K562 (cell line): ENCODE measurements around the gene GAPVD1. TPM values are rescaled to one million over a fixed set of nuclear protein-coding genes. Genes with fewer than 3 reads are reported as not detected.

Source experiments
- ARID3B ChIP-seq: fragments of 250-450 bp; sonication (Bioruptor Pico); IDR thresholded peaks from 2 replicates; pipeline ENCODE4 v1.4.0; 2020; ENCODE audit warnings: borderline replicate concordance
- CREB3L1 ChIP-seq: fragments of 450-650 bp; IDR thresholded peaks from 2 replicates; pipeline ENCODE4 v1.6.1; 2014; ENCODE audit warnings: low read depth, mild to moderate bottlenecking, moderate library complexity, borderline replicate concordance
- GABPB1 ChIP-seq: sonication (generic); formaldehyde crosslinking; IDR thresholded peaks from 2 replicates; pipeline ENCODE4 v1.8.0; 2022; ENCODE audit warnings: mild to moderate bottlenecking, missing genetic modification reagents
- HCFC1 ChIP-seq: IDR thresholded peaks from 2 replicates; pipeline ENCODE4 v1.6.1; 2012; ENCODE audit warnings: low read depth, low read length, improper control_type of control experiment
- HDAC8 ChIP-seq: fragments of 450-650 bp; IDR thresholded peaks from 2 replicates; pipeline ENCODE4 v1.6.1; 2016; ENCODE audit warnings: mild to moderate bottlenecking, missing genetic modification characterization, moderate library complexity, missing compliant biosample characterization
- KLF13 ChIP-seq: fragments of 450-650 bp; IDR thresholded peaks from 2 replicates; pipeline ENCODE4 v1.6.1; 2016; ENCODE audit warnings: missing genetic modification characterization, low read depth, mild to moderate bottlenecking, missing compliant biosample characterization, moderate library complexity, borderline replicate concordance
- MEIS2 ChIP-seq: fragments of 450-650 bp; IDR thresholded peaks from 2 replicates; pipeline ENCODE4 v1.6.1; 2014; ENCODE audit warnings: mild to moderate bottlenecking; ENCODE audit not compliant: partially characterized antibody
- MNT ChIP-seq, 2 experiments: fragments of 450-650 bp; conservative IDR thresholded peaks; 2 replicates each; pipeline ENCODE4 v1.6.1; 2017; ENCODE audit warnings: mild to moderate bottlenecking in 2 of 2, moderate library complexity in 2 of 2
- NKRF ChIP-seq: fragments of 450-650 bp; IDR thresholded peaks from 2 replicates; pipeline ENCODE4 v1.6.1; 2016; ENCODE audit warnings: borderline replicate concordance
- NONO ChIP-seq, 2 experiments: fragments of 200-400 bp in 1 of 2; fragments of 450-650 bp in 1 of 2; formaldehyde crosslinking in 1 of 2; IDR thresholded peaks; 2 replicates each; pipeline ENCODE4 v1.6.1; 2017; ENCODE audit warnings: low read depth in 2 of 2, mild to moderate bottlenecking in 2 of 2, moderate library complexity in 2 of 2, low read length in 1 of 2
- NR2F6 ChIP-seq: fragments of 450-650 bp; formaldehyde crosslinking; IDR thresholded peaks from 2 replicates; pipeline ENCODE4 v1.4.0; 2020; ENCODE audit warnings: mild to moderate bottlenecking
- NRF1 ChIP-seq, 2 experiments: fragments of 450-650 bp; IDR thresholded peaks in 1 of 2; conservative IDR thresholded peaks in 1 of 2; 2 replicates each; pipeline ENCODE4 v1.6.1; 2014; ENCODE audit warnings: mild to moderate bottlenecking in 2 of 2
- PHF8 ChIP-seq: fragments of 200-600 bp; sonication (generic); IDR thresholded peaks from 2 replicates; pipeline ENCODE4 v1.6.1; 2012; ENCODE audit warnings: mixed run types, mild to moderate bottlenecking, inconsistent platforms, low read length, moderate library complexity, borderline replicate concordance
- POLR2A ChIP-seq: fragments of 450-650 bp; conservative IDR thresholded peaks from 2 replicates; pipeline ENCODE4 v1.6.1; 2016
- POLR2G ChIP-seq: fragments of 200-400 bp; formaldehyde crosslinking; IDR thresholded peaks from 2 replicates; pipeline ENCODE4 v1.6.1; 2017; ENCODE audit warnings: low read depth, mild to moderate bottlenecking, antibody characterized with exemption, low read length, moderate library complexity
- RBFOX2 ChIP-seq: fragments of 200-400 bp; formaldehyde crosslinking; IDR thresholded peaks from 2 replicates; pipeline ENCODE4 v1.6.1; 2017; ENCODE audit warnings: low read depth, mild to moderate bottlenecking, low read length, moderate library complexity
- ZKSCAN1 ChIP-seq: fragments of 150-350 bp; IDR thresholded peaks from 2 replicates; pipeline ENCODE4 v1.6.1; 2016; ENCODE audit warnings: low read depth, low read length
- ZNF57 ChIP-seq: fragments of 450-650 bp; formaldehyde crosslinking; IDR thresholded peaks from 2 replicates; pipeline ENCODE4 v1.4.0; 2020; ENCODE audit warnings: mild to moderate bottlenecking, moderate library complexity
- polyA plus RNA-seq, 8 experiments: library from polyadenylated mRNA; depleted of rRNA in 4 of 8; stranded (reverse) in 5 of 8; unstranded in 3 of 8; fragments of >200 nt; fragmentation: Nextera tagmentation in 2 of 8; fragmentation: Illumina TruSeq in 1 of 8; extraction: Ambion mirVana in 2 of 8; extraction: Trizol in 1 of 8; gene quantifications; 2 replicates each; pipeline versions ENCODE4 v1.2.1 to v1.2.3, GENCODE V29; 2011 to 2014; ENCODE audit warnings: inconsistent platforms in 1 of 8, missing spikeins in 1 of 8
- total RNA-seq, 7 experiments: library from RNA; depleted of rRNA in 6 of 7; stranded (reverse); fragments of >200 nt in 6 of 7; fragmentation: Illumina TruSeq in 2 of 7; extraction: Trizol in 2 of 7; gene quantifications; 2 replicates each; pipeline versions ENCODE4 v1.2.1 to v1.2.3, GENCODE V29; 2011 to 2021; ENCODE audit warnings: low replicate concordance in 1 of 7
- TF ChIP-seq, protein P1 (sequence below): sonication (generic); formaldehyde crosslinking; IDR thresholded peaks from 2 replicates; pipeline ENCODE4 v1.8.0; 2022; ENCODE audit warnings: mild to moderate bottlenecking, low read depth, missing genetic modification reagents

GAPVD1 gene
- total and polyA plus RNA-seq, 9 of the 15 experiments (the other 6 are each of a cell fraction or from before 2014, with no cell fraction given): 9.5 to 66.1 (median 45.5) TPM

GRCh38 chr9:125261501-125262293, at the start of gene GAPVD1 (continued):
- TF ChIP-seq MEIS2 (peak; percentile 79), HDAC8 (tag) (no peak), HCFC1 (peak; percentile 99), NRF1 (conservative IDR thresholded peaks at IDR 0.05 in 1 of 2, IDR thresholded peaks at IDR 0.05 in 1 of 2) (peak; percentile 96 to 97), ZKSCAN1 (peak; percentile 95), NKRF (peak; percentile 87), GABPB1 (CRISPR knock-in tag) (peak; percentile 93), PHF8 (peak; percentile 94; the same call in 1 of the 2 replicates), ZNF57 (0 out of 2 replicates have a peak, but pooled peaks have one; percentile 12), RBFOX2 (peak; percentile 93), CREB3L1 (peak; percentile 84), NONO (IDR thresholded peaks at IDR 0.05; ENCODE audit: low read depth in 2 of 2, low read length in 1 of 2) (0 out of 4 replicates have a peak, but pooled peaks of 1 of the 2 experiments have one; percentile 26), ARID3B (CRISPR knock-in tag) (no peak), NR2F6 (CRISPR knock-in tag) (0 out of 2 replicates have a peak, but pooled peaks have one; percentile 53), KLF13 (tag) (no peak), MNT (conservative IDR thresholded peaks at IDR 0.05) (peak; percentile 47 to 75; a peak in 2 of 4 replicates), POLR2G (peak; percentile 89), POLR2A (peak; percentile 90)
- TF ChIP-seq, protein P1, sequence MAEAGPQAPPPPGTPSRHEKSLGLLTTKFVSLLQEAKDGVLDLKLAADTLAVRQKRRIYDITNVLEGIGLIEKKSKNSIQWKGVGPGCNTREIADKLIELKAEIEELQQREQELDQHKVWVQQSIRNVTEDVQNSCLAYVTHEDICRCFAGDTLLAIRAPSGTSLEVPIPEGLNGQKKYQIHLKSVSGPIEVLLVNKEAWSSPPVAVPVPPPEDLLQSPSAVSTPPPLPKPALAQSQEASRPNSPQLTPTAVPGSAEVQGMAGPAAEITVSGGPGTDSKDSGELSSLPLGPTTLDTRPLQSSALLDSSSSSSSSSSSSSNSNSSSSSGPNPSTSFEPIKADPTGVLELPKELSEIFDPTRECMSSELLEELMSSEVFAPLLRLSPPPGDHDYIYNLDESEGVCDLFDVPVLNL (CRISPR knock-in tag): peak; percentile 82
